GM12878 (cell line): Measurements from ENCODE around the gene PTRH2. TPM values are rescaled to one million over a fixed set of nuclear protein-coding genes. Genes with fewer than 3 reads are reported as not detected.

Source experiments
- ATAC-seq: fragments of 200-7000 bp; cut with Tn5 transposase; 3 replicates; pipeline ENCODE4 v1.9.1; 2020; ENCODE audit warnings: mild to moderate bottlenecking, moderate library complexity
- BruUV-seq: library from RNA; stranded (reverse); fragments of 400-500 nt; replicated peaks from 2 replicates; lab custom pipeline; 2021; lab: Mats Ljungman, UMichigan
- CTCF ChIA-PET: fragments of 300-600 bp; sonication (Branson Sonifier 250); formaldehyde crosslinking; extraction: SDS; loops from one replicate; lab custom pipeline; 2021; ENCODE audit warnings: inconsistent platforms; lab: Yijun Ruan, JAX
- POLR2A ChIA-PET: fragments of 350-600 bp; formaldehyde crosslinking; extraction: SDS; loops from one replicate; lab custom pipeline; 2021; ENCODE audit warnings: inconsistent platforms; lab: Charles Lee
- RAD21 ChIA-PET: fragments of 300-600 bp; sonication (Branson Sonifier 250); formaldehyde crosslinking; loops from one replicate; lab custom pipeline; 2023; ENCODE audit warnings: antibody characterized with exemption; ENCODE audit not compliant: unreplicated experiment; lab: Charles Lee
- SMC1A ChIA-PET: fragments of 300-600 bp; sonication (Branson Sonifier 250); formaldehyde crosslinking; loops from one replicate; lab custom pipeline; 2023; ENCODE audit not compliant: unreplicated experiment, uncharacterized antibody; lab: Charles Lee
- DNase-seq: peaks from one replicate; pipeline ENCODE4 v3.0.0-alpha.2; 2011; ENCODE audit warnings: low read depth, low spot score
- FAIRE-seq: peaks from 3 replicates; lab custom pipeline; 2011; peaks lifted over from hg19 to GRCh38; lab: Jason Lieb, UNC
- H2AFZ ChIP-seq: 2 replicates; pipeline ENCODE4 v1.6.0; 2011; ENCODE audit warnings: low read depth, low read length, control low read depth; ENCODE audit not compliant: control insufficient read depth
- H3K27ac ChIP-seq: 2 replicates; pipeline ENCODE4 v1.5.1; 2011; ENCODE audit warnings: control low read depth; ENCODE audit not compliant: control insufficient read depth, insufficient read depth
- H3K27me3 ChIP-seq, 2 experiments: replicated peaks in 1 of 2; 2 replicates each; pipeline versions ENCODE4 v1.6.0 to v1.6.1; 2011; ENCODE audit warnings: low read length in 1 of 2; ENCODE audit not compliant: control insufficient read depth in 2 of 2, insufficient read depth in 2 of 2
- H3K36me3 ChIP-seq, 2 experiments: 2 replicates each; pipeline ENCODE4 v1.5.1; 2011; ENCODE audit warnings: low read length in 1 of 2; ENCODE audit not compliant: control insufficient read depth in 2 of 2, insufficient read depth in 2 of 2
- H3K4me1 ChIP-seq: 2 replicates; pipeline ENCODE4 v1.6.1; 2011; ENCODE audit warnings: mild to moderate bottlenecking, low read length, moderate library complexity, mixed read lengths; ENCODE audit not compliant: control insufficient read depth, insufficient read depth
- H3K4me2 ChIP-seq: 2 replicates; pipeline ENCODE4 v1.6.0; 2011; ENCODE audit warnings: control low read depth; ENCODE audit not compliant: control insufficient read depth, insufficient read depth
- H3K4me3 ChIP-seq: fragments of 200-600 bp; sonication (generic); 2 replicates; pipeline ENCODE4 v1.5.1; 2016
- H3K79me2 ChIP-seq: 2 replicates; pipeline ENCODE4 v1.6.0; 2011; ENCODE audit warnings: low read length; ENCODE audit not compliant: control insufficient read depth, insufficient read depth
- H3K9ac ChIP-seq: 2 replicates; pipeline ENCODE4 v1.8.0; 2011; ENCODE audit warnings: low read length, control low read depth, mixed read lengths; ENCODE audit not compliant: control insufficient read depth, insufficient read depth
- H3K9me3 ChIP-seq: replicated peaks from 3 replicates; pipeline ENCODE4 v1.5.1; 2011; ENCODE audit warnings: mild to moderate bottlenecking, low read length; ENCODE audit not compliant: control insufficient read depth, insufficient read depth
- H4K20me1 ChIP-seq: 2 replicates; pipeline ENCODE4 v1.6.0; 2011; ENCODE audit not compliant: control insufficient read depth, insufficient read depth
- CBFB ChIP-seq: IDR thresholded peaks from 2 replicates; pipeline ENCODE4 v1.6.1; 2016; ENCODE audit warnings: antibody characterized with exemption, low read depth
- KLF5 ChIP-seq: fragments of 450-650 bp; IDR thresholded peaks from 2 replicates; pipeline ENCODE4 v1.6.1; 2014; ENCODE audit warnings: mild to moderate bottlenecking; ENCODE audit not compliant: partially characterized antibody
- MTA2 ChIP-seq: fragments of 450-650 bp; IDR thresholded peaks from 2 replicates; pipeline ENCODE4 v1.6.1; 2016; ENCODE audit warnings: low read depth, mild to moderate bottlenecking, moderate library complexity
- MYB ChIP-seq: fragments of 150-350 bp; IDR thresholded peaks from 2 replicates; pipeline ENCODE4 v1.6.1; 2014; ENCODE audit warnings: mild to moderate bottlenecking, low read depth, low read length, borderline replicate concordance
- NFXL1 ChIP-seq: fragments of 450-650 bp; IDR thresholded peaks from 2 replicates; pipeline ENCODE4 v1.6.1; 2017; ENCODE audit warnings: antibody characterized with exemption, mild to moderate bottlenecking, borderline replicate concordance
- PAX8 ChIP-seq: fragments of 450-650 bp; IDR thresholded peaks from 2 replicates; pipeline ENCODE4 v1.6.1; 2017; ENCODE audit warnings: mild to moderate bottlenecking, moderate library complexity
- SIX5 ChIP-seq: IDR thresholded peaks from 2 replicates; pipeline ENCODE4 v1.6.1; 2011; ENCODE audit warnings: mild to moderate bottlenecking, low read depth, low read length, moderate library complexity; ENCODE audit not compliant: severe bottlenecking
- SMAD5 ChIP-seq: IDR thresholded peaks from 2 replicates; pipeline ENCODE4 v1.6.1; 2016; ENCODE audit warnings: antibody characterized with exemption, low read depth
- TCF7 ChIP-seq: IDR thresholded peaks from 2 replicates; pipeline ENCODE4 v1.6.1; 2014; ENCODE audit warnings: antibody characterized with exemption, borderline replicate concordance
- ZBED1 ChIP-seq: IDR thresholded peaks from 2 replicates; pipeline ENCODE4 v1.6.1; 2016; ENCODE audit warnings: borderline replicate concordance
- ZBTB40 ChIP-seq: fragments of 450-650 bp; IDR thresholded peaks from 2 replicates; pipeline ENCODE4 v1.6.1; 2016; ENCODE audit warnings: mild to moderate bottlenecking, moderate library complexity, borderline replicate concordance
- in situ Hi-C: fragments of 300-500 bp; cut with MboI; formaldehyde crosslinking; loops from 9 replicates; pipeline ENCODE4 v1.14.3; 2018; ENCODE audit warnings: mixed read lengths
- intact Hi-C: fragments of 100-400 bp; cut with micrococcal nuclease; formaldehyde crosslinking; loops from one replicate; pipeline ENCODE4 v1.14.2; 2022; ENCODE audit not compliant: unreplicated experiment
- polyA plus RNA-seq, 11 experiments: library from polyadenylated mRNA; depleted of rRNA in 4 of 11; unstranded in 6 of 11; stranded (reverse) in 5 of 11; fragments of >200 nt; fragmentation: Nextera tagmentation in 4 of 11; fragmentation: Illumina TruSeq in 1 of 11; extraction: Ambion mirVana in 4 of 11; extraction: Trizol in 1 of 11; gene quantifications; 1 replicate in 1 of 11; 2 replicates in 10 of 11; pipeline versions ENCODE4 v1.2.1 to v1.2.3, GENCODE V29; 2011 to 2016; ENCODE audit warnings: inconsistent platforms in 2 of 11, missing spikeins in 2 of 11, low read depth in 1 of 11
- total RNA-seq, 4 experiments: library from RNA; depleted of rRNA in 3 of 4; stranded (reverse); fragments of >200 nt in 3 of 4; fragmentation: Illumina TruSeq in 1 of 4; extraction: Trizol in 1 of 4; gene quantifications; 2 replicates each; pipeline versions ENCODE4 v1.2.1 to v1.2.3, GENCODE V29; 2013 to 2021
- TF ChIP-seq, protein P1 (sequence below): fragments of 450-650 bp; IDR thresholded peaks from 2 replicates; pipeline ENCODE4 v1.6.1; 2017; ENCODE audit warnings: low read depth, mild to moderate bottlenecking, moderate library complexity

Gene PTRH2
- total and polyA plus RNA-seq, 10 of the 15 experiments (the other 5 are each of a cell fraction or from before 2014, with no cell fraction given): 37.7 to 156 (median 63.4) TPM

GRCh38 chr17:59711936-59712335 lies 4.7 kb upstream of the PTRH2 start:
- no peak overlapping the region for H3K9ac ChIP-seq
- no peak overlapping the region for H3K4me3 ChIP-seq
- no peak for DNase-seq
- H3K79me2 ChIP-seq: peaks cover 69% of the 10 kb centered on the region
- no peaks in the 10 kb centered on the region; a peak in 1 of 4 replicates for H3K36me3 ChIP-seq
- H2AFZ ChIP-seq: no peak overlapping the region
- SMC1A ChIA-PET: interaction anchor here (0.6 to 1.3 kb wide), 3 partner anchors 10 to 364 kb away, joined by 3 to 4 read pairs (median 4); no protein-coding TSS in a partner anchor
- FAIRE-seq: no peak
- H3K9me3 ChIP-seq: no peaks in the 10 kb centered on the region
- no peaks in the 10 kb centered on the region for H3K27me3 ChIP-seq
- no TSS peak for BruUV-seq
- H3K4me2 ChIP-seq: no peak overlapping the region
- RAD21 ChIA-PET: no interaction called here
- intact Hi-C loops: no loop called here
- TF ChIP-seq CBFB (no peak), PAX8 (no peak), ZBTB40 (no peak), TCF7 (no peak), SIX5 (no peak), SMAD5 (no peak), MTA2 (no peak), NFXL1 (no peak), ZBED1 (no peak), MYB (no peak), KLF5 (no peak)
- TF ChIP-seq, protein P1, sequence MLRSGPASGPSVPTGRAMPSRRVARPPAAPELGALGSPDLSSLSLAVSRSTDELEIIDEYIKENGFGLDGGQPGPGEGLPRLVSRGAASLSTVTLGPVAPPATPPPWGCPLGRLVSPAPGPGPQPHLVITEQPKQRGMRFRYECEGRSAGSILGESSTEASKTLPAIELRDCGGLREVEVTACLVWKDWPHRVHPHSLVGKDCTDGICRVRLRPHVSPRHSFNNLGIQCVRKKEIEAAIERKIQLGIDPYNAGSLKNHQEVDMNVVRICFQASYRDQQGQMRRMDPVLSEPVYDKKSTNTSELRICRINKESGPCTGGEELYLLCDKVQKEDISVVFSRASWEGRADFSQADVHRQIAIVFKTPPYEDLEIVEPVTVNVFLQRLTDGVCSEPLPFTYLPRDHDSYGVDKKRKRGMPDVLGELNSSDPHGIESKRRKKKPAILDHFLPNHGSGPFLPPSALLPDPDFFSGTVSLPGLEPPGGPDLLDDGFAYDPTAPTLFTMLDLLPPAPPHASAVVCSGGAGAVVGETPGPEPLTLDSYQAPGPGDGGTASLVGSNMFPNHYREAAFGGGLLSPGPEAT: no peak
- TF ChIP-seq, all 136 proteins: peak for 0
- in situ Hi-C loops: no loop called here
- no peak overlapping the region for H3K27ac ChIP-seq
- POLR2A ChIA-PET: no interaction called here
- H3K4me1 ChIP-seq: 0 out of 2 replicates have a peak, but pooled peaks cover 3% of the 10 kb centered on the region
- CTCF ChIA-PET: interaction anchor here (0.5 to 0.6 kb wide), 2 partner anchors 126 to 828 kb away, joined by 3 read pairs; no protein-coding TSS in a partner anchor
- H4K20me1 ChIP-seq: no peaks in the 10 kb centered on the region
- no peak for ATAC-seq
